Stimulated activated CD8-positive, alpha-beta memory T cell treated with anti-CD3 and anti-CD28 coated beads, Interleukin-15, amount 100 ng/mL, for 1 hour (primary cell): Measurements from ENCODE around the gene ZNF689.
"Not testable (repeated sequence)": the region's sequence is repeated elsewhere in the genome, so short reads cannot be mapped to it uniquely, and the experiment has no call there.

Source experiments
- DNase-seq: peaks from one replicate; pipeline ENCODE4 v3.0.0-alpha.2; 2020; ENCODE audit warnings: low read depth

The ZNF689 gene

GRCh38 chr16:30600215-30600614, 10.0 kb downstream of the ZNF689 start:
- no peak for DNase-seq

- no peak for DNase-seq
Observed at GRCh38 chr16:30592871-30593270, 17.3 kb downstream of the ZNF689 start.

GRCh38 chr16:30590869-30591268, 19.3 kb downstream of the ZNF689 start:
- DNase-seq, result not testable (repeated sequence)

GRCh38 chr16:30589582-30589981, 20.6 kb downstream of the ZNF689 start:
- not testable (repeated sequence) for DNase-seq

- DNase-seq, result no peak
Observed at GRCh38 chr16:30588651-30589050, 21.5 kb downstream of the ZNF689 start.

GRCh38 chr16:30585400-30586191, 24.6 kb downstream of the ZNF689 start, which contains the start of gene ZNF785:
Gene ZNF785, minus strand, starts transcription at chr16:30585697. Its CDS starts 86 bp downstream, at chr16:30585611.
- peak; percentile 81 for DNase-seq

GRCh38 chr16:30585022-30585399, 25.2 kb downstream of the ZNF689 start:
- DNase-seq, result no peak

- no peak for DNase-seq
Observed at GRCh38 chr16:30582611-30583340, 27.4 kb downstream of the ZNF689 start.

- DNase-seq, result no peak
Observed at GRCh38 chr16:30581457-30581856, 28.7 kb downstream of the ZNF689 start.

- no peak for DNase-seq
Observed at GRCh38 chr16:30574678-30575077, 35.5 kb downstream of the ZNF689 start.

- peak; percentile 87 for DNase-seq
Observed at GRCh38 chr16:30571445-30572322, 38.5 kb downstream of the ZNF689 start, which contains the start of gene ZNF688. Gene ZNF688, minus strand, starts transcription at chr16:30571714. Its CDS starts 85 bp downstream, at chr16:30571629.

GRCh38 chr16:30570636-30571444, 39.3 kb downstream of the ZNF689 start:
- no peak for DNase-seq

GRCh38 chr16:30569746-30570635, 40.2 kb downstream of the ZNF689 start:
- no peak for DNase-seq

GRCh38 chr16:30569281-30569680, 40.9 kb downstream of the ZNF689 start:
- no peak for DNase-seq

- DNase-seq, result no peak
Observed at GRCh38 chr16:30567991-30568638, 42.1 kb downstream of the ZNF689 start.

GRCh38 chr16:30567160-30567990, 42.8 kb downstream of the ZNF689 start:
- DNase-seq, result no peak

- no peak for DNase-seq
Observed at GRCh38 chr16:30566531-30566930, 43.7 kb downstream of the ZNF689 start.

- no peak for DNase-seq
Observed at GRCh38 chr16:30565984-30566383, 44.2 kb downstream of the ZNF689 start.

GRCh38 chr16:30565526-30565925, 44.7 kb downstream of the ZNF689 start:
- DNase-seq, result no peak
